Measurements from ENCODE around the gene GSK3B. TPM values are rescaled to one million over a fixed set of nuclear protein-coding genes. Genes with fewer than 3 reads are reported as not detected.

The GSK3B gene
- total and polyA plus RNA-seq, 7 donors = 9.1 to 43.2 (median 34.5) TPM

- WGBS, 3 donors = 80 to 89% (median 81%) methylated on average over 1 of the region's 1 CpG
These were observed 182.5 kb downstream of the GSK3B start for GRCh38 chr3:119911748-119912147.

GRCh38 chr3:119902061-119902460 is 192.2 kb downstream of the GSK3B start:
- Histone ChIP-seq H3K4me1 (no peaks in the 10 kb centered on the region), H3K27me3 (ENCODE audit: insufficient read depth in 3 of 3, low read length in 2 of 3) (no peaks in the 10 kb centered on the region), H3K4me3 (no peak overlapping the region), H3K27ac (no peak overlapping the region), H3K36me3 (ENCODE audit: insufficient read depth in 1 of 2, low read depth in 1 of 2) (peaks cover 0 to 35% of the 10 kb centered on the region in 2 donors), H3K9me3 (no peaks in the 10 kb centered on the region)
- ATAC-seq = no peak
- TF ChIP-seq CTCF (IDR thresholded peaks at IDR 0.05) = no peak
- DNase-seq = no peak
- 75 to 91% (median 90%) methylated on average over 3 of the region's 3 CpGs for WGBS, 3 donors
- intact Hi-C loops (cut with DNase I) = no loop called here

More at GRCh38 chr3:119911748-119912147, 182.5 kb downstream of the GSK3B start:
- no peak overlapping the region for H3K27ac ChIP-seq
- intact Hi-C loops (cut with DNase I) = no loop called here
- no peak for ATAC-seq
- no peaks in the 10 kb centered on the region for H3K4me1 ChIP-seq
- DNase-seq = no peak
- no peaks in the 10 kb centered on the region for H3K9me3 ChIP-seq
- no peak overlapping the region for H3K4me3 ChIP-seq
- no peak for TF ChIP-seq CTCF (IDR thresholded peaks at IDR 0.05)
- H3K36me3 ChIP-seq (ENCODE audit: insufficient read depth in 1 of 2, low read depth in 1 of 2) = peaks cover 0 to 27% of the 10 kb centered on the region in 2 donors
- no peaks in the 10 kb centered on the region for H3K27me3 ChIP-seq (ENCODE audit: insufficient read depth in 3 of 3, low read length in 2 of 3)

GRCh38 chr3:119901148-119901547 is 193.1 kb downstream of the GSK3B start:
- H3K4me3 ChIP-seq = no peak overlapping the region
- no peaks in the 10 kb centered on the region for H3K4me1 ChIP-seq
- no peak for DNase-seq
- 56 to 61% (median 61%) methylated on average over 1 of the region's 1 CpG for WGBS, 3 donors
- ATAC-seq = no peak
- no peaks in the 10 kb centered on the region for H3K27me3 ChIP-seq (ENCODE audit: insufficient read depth in 3 of 3, low read length in 2 of 3)
- intact Hi-C loops (cut with DNase I) = no loop called here
- no peak overlapping the region for H3K27ac ChIP-seq
- TF ChIP-seq CTCF (IDR thresholded peaks at IDR 0.05) = no peak
- peaks cover 0 to 31% of the 10 kb centered on the region in 2 donors for H3K36me3 ChIP-seq (ENCODE audit: insufficient read depth in 1 of 2, low read depth in 1 of 2)
- no peaks in the 10 kb centered on the region for H3K9me3 ChIP-seq

GRCh38 chr3:119899192-119899511 is 195.1 kb downstream of the GSK3B start:
- no peak for TF ChIP-seq CTCF (IDR thresholded peaks at IDR 0.05)
- no peaks in the 10 kb centered on the region for H3K9me3 ChIP-seq
- no peak for DNase-seq
- no peak overlapping the region for H3K4me3 ChIP-seq
- intact Hi-C loops (cut with DNase I) = loop anchor here (10.0 kb wide), 2 partner anchors 196 to 516 kb away; partner anchors contain the start of gene GSK3B (in 1 of the 2)
- H3K4me1 ChIP-seq = no peaks in the 10 kb centered on the region
- H3K36me3 ChIP-seq (ENCODE audit: insufficient read depth in 1 of 2, low read depth in 1 of 2) = peaks cover 0 to 25% of the 10 kb centered on the region in 2 donors
- H3K27me3 ChIP-seq (ENCODE audit: insufficient read depth in 3 of 3, low read length in 2 of 3) = no peaks in the 10 kb centered on the region
- no peak for ATAC-seq
- no peak overlapping the region for H3K27ac ChIP-seq

GRCh38 chr3:119898478-119899191 is 195.6 kb downstream of the GSK3B start:
- H3K27ac ChIP-seq = no peak overlapping the region
- DNase-seq (no peak), ATAC-seq (peak in 3 of 4 donors; percentile 62 to 75 (median 68))
- WGBS, 3 donors = 94% methylated on average over 6 of the region's 6 CpGs
- no peak overlapping the region for H3K4me3 ChIP-seq
- TF ChIP-seq CTCF (IDR thresholded peaks at IDR 0.05) = no peak
- H3K4me1 ChIP-seq = no peaks in the 10 kb centered on the region
- no peaks in the 10 kb centered on the region for H3K9me3 ChIP-seq
- intact Hi-C loops (cut with DNase I) = loop anchor here (10.0 kb wide), 2 partner anchors 196 to 516 kb away; partner anchors contain the start of gene GSK3B (in 1 of the 2)
- H3K36me3 ChIP-seq (ENCODE audit: insufficient read depth in 1 of 2, low read depth in 1 of 2) = peaks cover 0 to 25% of the 10 kb centered on the region in 2 donors
- no peaks in the 10 kb centered on the region for H3K27me3 ChIP-seq (ENCODE audit: insufficient read depth in 3 of 3, low read length in 2 of 3)
